Activated CD4-positive, alpha-beta T cell treated with anti-CD3 and anti-CD28 coated beads, Interleukin-2, amount 50 U/mL, for 24 hours (primary cell): ENCODE data around the gene NKX1-1.
"Not testable (repeated sequence)": the region's sequence is repeated elsewhere in the genome, so short reads cannot be mapped to it uniquely, and the experiment has no call there.

Source experiments
- DNase-seq, 2 donors: peaks; one replicate each; pipeline ENCODE4 v3.0.0-alpha.2; 2020; ENCODE audit warnings: low read depth in 1 of 2, low spot score in 1 of 2

The NKX1-1 gene

DNA sequence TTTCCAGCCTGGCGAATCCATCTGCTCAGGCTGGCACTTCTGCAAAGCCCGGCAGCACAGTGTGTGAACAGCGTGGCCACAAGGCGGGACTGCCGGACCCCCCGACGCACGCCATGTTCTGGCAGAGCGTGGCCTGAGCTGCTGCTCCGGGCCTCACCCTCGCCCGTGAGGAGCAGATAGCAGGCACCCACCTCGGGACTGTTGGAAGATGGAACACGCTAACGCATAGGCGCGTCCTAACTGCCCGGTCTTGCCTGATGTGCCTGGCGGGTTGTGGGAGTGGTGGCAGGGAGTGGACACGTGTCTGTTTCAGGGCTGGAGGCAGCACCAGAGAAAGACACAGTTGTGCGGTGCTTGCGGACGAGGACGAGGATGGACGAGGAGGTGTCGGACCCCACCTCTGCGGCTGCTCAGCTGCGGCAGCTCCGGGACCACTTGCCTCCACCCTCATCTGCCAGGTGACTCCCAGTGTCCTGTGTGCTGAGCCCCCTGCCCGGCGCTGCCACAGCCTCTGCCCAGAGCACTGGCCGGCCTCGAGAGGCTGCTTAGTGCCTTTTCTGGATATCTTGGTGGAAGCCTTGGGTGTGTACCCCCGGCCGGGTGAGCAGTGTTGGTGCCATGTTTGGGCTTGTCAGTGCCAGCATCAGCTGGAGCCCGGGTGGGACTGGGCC is 31.1 kb downstream of the NKX1-1 start:
- DNase-seq: no peak

DNA sequence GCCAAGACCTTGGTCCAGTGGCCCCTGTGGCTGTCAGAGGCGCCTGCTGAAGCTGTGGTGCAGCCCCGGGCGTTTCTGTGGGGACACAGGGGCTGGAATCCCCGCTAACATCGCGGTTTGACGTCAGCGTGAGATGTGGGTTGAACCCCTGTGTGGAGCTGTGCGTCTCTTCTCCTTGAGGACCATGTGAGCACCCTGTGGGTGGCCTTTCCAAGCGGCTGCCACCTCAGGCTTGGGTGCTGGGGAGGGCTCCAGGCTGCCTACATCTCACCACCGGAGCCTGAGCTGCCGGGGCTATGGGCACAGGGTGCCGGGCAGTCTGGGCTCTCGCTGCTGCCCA is 31.6 kb downstream of the NKX1-1 start:
- DNase-seq: no peak

DNA sequence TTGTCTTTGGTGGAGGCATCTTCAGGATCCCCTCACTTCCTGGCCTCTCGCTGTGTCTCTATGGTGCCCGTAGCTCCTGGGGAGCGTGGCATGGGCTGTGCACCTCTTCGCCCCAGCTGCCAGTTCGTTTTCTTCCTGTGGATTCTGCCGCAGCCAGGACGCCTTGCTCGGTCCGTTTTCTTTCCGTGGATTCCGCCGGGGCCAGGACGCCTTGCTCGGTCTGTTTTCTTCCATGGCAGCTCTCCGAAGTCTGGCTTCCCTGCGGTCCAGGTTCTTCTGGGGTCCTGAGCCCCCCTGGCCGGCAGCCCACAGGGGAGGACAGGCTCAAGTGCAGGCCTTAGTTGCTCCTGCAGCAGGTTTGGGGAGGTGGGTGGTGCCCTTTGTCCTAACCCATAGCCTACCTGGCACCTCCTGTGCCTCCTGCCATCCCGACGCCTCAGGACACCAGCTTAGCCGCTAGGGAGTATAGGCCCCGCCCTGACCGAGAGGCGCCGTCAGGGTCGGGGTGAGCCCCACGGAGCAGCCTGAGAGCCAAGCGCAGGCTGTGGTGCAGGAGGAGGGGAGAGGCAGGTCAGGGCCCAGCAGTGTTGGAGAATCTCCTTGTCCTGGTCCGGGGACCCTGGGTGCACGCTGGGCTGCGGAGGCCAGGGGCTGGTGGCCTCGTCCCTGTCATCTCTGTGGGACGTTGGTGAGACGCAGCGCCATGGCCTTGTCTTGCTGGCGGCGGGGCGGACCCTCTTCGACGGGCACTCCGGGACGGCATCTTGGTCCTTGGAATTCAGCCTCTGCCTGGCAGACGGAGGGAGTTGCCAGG is 32.1 kb downstream of the NKX1-1 start:
- no peak for DNase-seq

DNA sequence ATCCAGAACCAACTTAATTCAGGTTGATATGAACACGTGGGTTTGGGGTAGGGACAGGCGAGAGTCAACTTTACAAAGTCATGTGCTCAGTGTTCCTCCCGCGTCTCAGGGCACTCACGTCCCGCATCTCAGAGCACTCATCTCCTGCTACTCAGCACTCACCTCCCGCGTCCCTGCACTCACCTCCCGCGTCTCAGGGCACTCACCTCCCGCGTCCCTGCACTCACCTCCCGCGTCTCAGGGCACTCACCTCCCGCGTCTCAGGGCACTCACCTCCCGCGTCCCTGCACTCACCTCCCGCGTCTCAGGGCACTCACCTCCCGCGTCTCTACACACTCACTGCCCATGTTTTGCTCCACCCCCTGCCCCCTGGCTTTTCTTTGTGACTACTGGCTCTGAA is 33.7 kb downstream of the NKX1-1 start:
- DNase-seq: not testable (repeated sequence)

DNA sequence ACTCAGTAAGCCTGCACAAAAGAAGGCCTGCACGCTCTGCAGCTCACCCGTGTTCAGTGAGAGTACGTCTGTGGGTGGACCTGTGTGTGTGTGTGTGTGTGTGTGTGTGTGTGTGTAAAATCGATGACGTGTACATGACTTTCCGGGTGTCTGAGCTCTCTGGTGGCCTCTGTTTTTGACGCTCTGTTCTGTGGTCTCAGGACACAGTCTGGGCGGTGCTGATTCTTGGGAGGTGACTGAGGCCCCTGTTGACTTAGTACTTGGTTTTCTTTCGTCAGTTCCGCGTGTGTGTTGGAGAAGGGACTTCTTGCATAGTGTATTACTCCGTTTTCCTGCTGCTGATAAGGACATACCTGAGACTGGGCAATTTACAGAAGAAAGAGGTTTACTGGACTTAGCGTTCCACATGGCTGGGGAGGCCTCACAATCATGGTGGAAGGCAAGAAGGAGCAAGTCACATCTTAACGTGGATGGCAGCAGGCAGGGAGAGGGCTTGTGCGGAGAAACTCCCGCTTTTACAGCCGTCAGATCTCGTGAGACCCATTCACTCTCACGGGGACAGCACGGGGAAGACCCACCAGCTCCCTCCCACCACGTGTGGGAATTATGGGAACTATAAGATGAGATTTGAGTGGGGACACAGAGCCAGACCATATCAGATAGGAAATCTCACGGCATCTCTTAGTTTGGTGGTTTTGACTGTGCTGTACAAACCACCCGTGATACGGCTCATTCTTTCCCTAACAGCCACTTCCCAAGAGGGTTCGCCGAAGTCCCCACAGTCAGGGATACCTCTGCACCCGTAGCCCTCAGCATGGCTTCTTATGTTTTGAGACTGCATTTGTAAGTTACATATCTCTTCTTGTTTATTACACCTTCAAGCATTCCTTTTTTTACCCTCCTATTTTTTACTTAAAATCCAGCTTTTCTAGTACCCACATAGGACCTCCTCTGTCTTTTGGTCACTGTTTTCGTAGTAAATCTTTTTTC is 34.8 kb downstream of the NKX1-1 start:
- no peak for DNase-seq

DNA sequence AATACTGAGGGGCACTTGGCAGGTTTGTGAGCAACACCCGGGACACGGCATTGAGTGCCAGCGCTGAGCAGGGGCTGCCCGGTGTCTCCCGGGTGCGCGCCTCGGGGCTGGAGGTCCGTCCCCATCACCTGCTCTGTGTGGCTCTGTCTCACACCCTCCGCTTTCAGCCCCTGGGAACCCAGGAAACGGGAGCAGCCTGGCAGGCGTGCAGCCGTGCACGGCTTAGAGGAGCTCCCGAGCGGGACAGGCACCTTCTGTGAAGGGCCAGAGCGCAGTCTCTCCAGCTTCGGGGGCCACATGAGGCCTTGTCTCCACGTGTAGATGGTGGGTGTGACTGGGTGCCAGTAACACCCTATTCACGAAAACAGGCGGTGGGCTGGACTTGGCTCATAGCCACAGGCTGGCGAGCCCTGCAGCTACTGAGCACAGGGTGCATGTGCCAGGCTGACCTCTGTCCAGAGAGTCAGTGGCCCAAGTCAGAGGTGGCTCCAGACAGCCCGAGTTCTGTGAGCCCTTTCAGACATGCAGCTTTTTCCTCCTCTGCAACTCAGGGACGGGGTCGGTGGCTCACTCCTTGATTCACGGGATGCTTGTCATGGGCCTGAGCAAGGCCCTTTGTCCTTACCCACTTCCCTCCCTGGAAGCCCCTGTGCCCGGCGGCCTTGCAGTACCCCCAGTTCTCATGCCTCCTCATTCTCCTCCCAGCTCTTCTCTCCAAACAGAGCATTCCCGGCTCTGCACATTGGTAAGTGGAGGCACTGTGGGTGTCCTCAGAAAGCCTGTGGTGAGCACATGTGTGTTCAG is 35.7 kb downstream of the NKX1-1 start:
- no peak for DNase-seq

DNA sequence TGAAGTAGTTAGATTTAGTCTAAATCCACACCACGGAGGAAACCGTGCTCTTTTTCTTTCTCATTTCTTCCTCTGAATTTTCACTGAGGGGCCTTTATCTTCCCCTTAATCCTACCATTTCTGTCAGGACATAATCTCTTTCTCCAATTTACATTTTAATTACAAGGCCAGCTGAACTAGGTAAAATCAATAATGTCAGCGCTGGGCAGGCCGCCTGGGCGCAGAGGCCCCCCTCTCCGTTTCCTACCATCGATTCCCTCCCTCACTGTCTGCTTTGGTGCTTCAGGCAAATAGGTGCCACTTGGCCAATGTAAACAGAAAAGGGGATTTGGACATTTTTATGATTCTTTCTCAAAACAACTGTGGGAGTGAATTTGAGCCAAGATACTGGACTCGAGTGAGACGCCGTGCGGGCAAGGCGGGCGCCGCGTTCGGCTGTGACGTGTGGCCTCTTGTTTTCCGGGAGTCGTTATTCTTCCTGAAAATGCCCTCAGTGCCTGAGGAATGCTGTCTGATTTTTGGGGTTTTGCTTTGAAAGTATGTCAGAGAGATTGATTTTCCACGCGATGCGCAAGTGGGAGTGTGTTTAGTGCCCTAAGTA is 36.7 kb downstream of the NKX1-1 start:
- DNase-seq: no peak

DNA sequence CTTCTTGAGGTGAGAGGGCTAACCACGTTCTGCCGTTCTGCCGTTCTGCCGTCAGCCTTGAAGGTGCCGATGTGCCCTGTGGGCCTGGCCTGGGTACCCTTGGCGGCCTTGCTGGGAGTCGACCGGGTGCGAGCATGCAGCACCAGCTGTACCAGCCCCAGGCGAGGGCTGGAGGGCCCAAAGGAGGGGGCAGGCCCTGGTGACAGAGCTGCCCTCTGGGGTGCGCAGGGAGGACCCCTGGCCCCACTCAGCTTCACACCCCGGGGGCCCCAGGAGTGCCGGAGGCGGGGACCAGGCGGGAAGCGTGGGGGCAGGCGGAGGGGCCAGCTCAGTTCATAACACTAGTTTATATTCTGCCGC is 37.2 kb downstream of the NKX1-1 start:
- no peak for DNase-seq

DNA sequence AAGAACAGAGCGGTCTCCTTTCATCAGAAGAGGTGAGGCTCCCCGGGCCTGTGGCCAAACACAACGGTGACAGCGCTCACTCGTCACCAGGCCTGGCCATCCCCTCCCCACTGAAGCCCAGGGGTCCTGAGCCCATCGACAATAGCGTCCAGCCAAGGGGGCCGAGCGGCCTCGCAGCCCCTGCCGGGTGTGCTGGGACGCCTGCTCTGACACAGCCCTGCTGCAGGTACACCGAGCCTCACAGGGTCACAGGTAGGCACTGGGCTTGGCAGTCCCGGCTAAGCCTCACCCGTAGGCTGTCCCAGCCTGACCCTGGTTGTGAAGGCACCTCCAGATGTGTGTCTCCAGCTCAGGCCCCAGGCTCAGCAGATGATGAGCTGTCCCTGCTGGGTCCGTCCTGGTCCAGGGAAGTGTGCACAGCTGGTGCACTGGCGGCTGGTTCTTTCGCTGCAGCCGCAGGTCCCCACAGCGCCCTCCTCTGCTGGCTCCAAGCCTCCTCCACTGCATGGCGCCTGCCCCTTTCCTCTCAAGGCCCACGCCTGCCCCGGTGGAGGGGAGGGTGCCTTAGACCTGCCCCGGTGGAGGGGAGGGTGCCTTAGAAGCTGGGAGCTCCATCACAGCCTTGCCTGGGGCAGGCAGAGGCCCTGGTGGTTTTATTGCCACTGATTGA is 37.7 kb downstream of the NKX1-1 start:
- DNase-seq: no peak

DNA sequence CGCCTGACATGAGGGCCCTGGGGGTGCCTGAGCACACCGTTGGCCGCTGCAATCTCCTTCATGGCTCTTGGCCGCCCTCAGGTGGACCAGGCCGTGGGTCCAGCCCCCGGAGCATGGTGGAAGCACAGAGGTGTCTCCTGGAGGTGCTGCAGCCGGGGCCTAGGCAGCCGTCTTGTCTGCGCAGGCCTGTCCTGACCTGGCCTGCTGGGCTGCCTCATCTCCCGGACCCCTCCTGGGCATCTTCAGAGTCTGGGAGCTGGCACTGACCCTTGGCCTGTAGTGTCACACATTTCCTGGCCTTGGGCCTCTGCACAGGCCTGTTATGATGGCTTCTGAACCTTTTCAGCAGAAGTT is 38.3 kb downstream of the NKX1-1 start:
- no peak for DNase-seq

DNA sequence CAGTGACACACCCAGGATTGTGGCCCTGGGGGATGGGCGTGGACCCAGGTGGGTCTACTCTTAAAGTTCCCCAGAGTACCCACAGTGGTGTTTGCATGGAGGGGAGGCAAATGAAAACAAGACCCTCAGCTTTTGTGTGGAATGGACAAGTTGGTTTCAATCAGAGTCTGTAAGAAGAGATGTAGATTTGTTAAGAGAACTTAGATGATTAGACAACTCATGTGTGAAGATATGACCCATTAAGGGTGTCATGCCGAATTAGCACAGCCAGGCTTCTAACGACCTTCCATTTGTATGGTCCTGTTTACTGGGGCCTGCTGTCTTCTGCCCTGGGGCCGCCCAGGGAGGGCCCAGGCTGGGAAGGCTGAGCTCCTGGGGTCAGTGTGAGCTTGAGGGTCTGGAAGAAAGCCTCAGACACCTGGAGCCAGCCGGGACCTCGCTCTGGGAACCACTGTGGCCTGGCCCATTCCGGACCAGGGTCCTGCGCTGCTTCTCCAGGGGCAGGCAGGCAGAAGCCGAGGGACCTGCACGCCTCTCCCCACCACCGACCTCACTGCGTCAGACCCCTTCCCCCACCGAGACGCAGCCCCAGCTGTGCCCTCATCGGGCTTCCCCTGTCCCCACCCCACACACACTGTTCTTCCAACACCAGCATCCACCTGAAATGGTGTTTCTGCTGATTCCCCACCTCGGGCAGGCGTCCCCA is 38.9 kb downstream of the NKX1-1 start:
- no peak for DNase-seq

DNA sequence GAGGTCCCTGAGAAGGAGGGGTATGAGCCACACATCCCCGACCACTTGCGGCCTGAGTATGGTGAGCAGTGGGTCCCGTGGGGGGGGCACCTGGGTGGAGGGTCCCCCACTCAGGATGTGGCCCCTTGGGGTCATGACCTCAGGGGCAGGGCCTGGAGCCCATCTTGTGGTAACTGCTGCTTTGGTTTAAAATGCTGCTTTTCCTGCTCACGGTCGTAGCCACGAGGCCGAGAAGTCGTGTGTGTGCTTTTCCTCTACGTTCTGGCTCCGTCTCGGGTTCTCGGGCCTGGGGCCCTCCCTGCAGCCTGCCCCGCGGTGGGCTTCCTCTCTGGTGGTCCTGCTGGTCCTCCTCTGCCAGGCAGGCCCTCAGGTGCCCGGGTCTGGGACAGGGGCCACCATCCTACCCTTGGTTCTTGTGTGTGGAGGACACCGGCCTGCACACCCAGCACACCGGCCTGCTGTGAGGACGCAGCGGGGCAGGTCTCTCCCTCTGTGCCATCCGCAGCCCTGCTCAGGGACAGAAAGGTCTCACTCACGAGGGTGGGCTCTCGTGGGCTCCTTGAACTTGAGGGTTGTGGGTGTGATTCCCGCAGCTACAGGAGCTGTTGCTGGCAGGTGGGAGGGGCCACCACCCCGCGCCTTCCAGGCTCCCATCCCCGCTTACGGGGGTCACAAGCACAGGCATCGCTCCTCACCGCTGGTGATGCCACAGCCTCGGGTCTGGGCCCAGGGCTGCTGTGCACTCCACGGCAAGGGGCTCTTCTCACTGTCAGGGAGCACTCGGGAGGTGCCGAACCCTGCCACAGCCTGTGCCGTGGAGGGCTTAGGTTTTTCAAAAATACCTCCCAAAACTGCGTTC is 39.6 kb downstream of the NKX1-1 start:
- DNase-seq: no peak

DNA sequence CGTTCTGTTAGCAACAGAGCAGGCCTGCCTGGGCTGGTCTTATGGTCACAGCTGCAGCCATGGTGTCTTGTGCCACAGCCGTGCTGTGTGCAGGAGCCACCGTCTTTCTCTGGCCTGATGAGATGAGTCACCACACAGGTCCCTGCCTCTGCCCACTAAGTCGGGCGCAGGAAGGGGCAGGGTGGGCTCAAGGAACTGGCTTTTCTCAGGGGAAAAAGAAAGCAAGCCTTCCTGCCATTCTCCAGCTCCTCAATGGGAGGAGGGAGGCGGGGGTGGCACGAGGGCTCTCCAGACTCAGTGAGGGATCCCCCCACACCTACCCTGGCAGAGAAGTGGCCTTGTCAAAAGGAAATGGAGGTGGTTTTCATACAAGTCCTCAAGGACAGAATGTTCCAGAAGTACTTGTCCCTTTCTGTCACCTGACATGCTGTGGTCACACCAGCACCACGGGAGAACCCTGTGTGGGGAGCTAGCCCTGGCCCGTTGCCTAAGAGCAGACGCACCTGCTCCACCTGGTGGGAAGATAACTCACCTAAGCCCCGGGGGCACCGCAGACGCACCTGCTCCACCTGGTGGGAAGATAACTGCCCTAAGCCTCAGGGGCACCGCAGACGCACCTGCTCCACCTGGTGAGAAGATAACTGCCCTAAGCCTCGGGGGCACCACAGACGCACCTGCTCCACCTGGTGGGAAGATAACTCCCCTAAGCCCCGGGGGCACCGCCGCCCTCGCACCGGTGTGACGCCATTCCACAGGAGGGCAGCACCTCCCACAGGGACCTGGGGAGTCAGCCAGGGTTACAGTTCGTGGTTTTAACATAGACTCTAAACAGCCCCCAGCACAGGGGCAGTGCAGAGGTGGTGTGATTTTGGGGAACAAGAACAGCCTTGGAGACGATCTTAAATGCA is 40.7 kb downstream of the NKX1-1 start:
- DNase-seq: no peak

DNA sequence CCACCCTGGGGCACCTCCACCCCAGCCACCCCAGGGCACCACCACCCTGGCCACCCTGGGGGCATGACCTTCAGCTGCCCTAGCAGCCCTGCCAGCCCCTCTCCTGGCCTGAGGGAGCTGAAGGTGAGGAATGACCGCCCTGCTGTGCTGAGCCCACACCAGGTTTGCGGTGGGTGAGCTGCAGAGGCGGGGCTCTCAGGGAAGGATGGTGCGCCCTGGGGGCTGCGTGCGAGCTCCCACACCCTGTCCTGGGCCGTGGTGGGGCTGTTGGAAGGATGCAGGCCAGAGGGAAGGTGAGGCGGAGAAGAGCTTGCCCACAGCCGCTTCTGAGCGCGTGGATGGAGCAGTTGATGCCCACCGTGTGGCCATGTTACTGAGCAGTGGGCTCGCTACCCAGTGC is 41.5 kb downstream of the NKX1-1 start:
- no peak for DNase-seq

DNA sequence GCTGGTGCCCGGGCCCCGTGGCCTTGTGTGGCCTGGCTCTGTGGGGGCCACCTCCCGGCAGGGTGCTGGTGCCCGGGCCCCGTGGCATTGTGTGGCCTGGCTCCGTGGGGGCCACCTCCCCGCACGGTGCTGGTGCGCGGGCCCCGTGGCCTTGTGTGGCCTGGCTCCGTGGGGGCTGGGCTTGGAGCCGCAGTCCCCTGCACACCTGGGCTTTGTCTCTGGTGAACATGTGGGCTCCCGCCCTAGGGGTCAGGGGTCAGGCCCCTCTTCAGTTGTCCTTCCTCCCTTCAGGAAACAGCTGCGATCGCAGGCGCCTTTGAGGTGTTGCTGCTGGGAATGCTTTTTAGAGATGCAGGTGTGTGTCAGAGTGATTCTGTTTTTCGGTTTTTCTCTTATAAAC is 42.0 kb downstream of the NKX1-1 start:
- DNase-seq: no peak

DNA sequence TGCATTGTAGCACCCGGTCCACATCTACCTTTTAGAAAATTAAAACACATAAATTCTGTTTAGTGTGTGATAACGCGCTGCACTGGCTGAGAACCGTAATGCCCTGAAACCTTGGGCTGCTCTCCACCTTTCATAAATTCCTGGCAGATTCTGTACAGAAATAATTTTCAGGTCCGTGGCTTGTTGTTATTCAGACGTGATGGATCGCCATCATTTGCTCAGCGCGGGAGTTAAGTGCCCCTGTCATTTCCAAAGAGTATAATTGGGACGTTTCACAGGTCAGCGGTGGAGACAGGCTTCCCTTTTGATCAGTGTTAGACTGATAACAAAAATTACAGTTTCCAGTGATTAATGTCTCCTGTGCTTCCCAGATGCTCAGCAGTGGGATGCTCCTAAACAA is 42.7 kb downstream of the NKX1-1 start:
- DNase-seq: no peak

DNA sequence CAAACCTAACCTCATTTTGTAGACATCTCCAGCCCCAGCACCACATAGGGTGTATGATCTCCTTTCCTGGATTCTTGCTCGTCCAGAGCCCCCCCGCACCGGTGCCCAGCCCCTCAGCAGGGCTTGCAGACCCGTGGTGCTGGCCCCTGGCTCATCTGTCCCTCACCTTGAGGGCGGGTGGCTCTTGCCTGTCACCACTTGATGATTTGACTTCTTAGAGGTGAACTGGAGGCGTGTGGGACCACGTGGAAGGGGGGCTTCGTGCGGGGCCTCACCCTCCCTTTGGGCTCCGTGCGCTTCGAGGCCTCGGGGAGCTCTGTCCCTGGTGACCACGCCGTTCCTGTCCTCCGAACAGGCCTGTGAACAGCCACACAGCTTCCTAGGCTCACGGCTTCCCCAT is 43.7 kb downstream of the NKX1-1 start:
- DNase-seq: no peak

DNA sequence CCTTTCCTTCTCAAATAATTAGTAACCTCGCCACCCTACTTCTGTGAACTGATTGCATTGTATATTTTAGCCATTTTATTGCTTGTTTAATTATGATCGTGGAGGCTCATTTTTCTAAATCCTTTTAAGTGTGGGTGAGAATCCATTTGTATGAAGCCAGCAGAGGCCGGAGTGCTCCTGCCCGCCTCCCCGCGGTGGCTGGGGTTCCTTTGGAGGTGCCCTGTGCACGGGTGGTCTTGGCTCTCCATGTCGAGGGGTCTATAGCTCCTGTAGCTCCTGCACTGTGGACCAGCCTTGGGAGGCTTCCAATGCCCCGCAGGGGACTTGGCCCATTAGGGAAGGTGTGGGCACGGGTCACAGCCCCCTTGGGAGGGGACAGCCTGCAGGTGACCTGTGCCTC is 44.2 kb downstream of the NKX1-1 start:
- no peak for DNase-seq
